Measurements from ENCODE around the gene MAPK1. TPM values are rescaled to one million over a fixed set of nuclear protein-coding genes. Genes with fewer than 3 reads are reported as not detected.
"Not testable (repeated sequence)": the region's sequence is repeated elsewhere in the genome, so short reads cannot be mapped to it uniquely, and the experiment has no call there.

The MAPK1 gene
- total RNA-seq, 2 donors from 2014 or later, result 168 to 176 TPM

DNA sequence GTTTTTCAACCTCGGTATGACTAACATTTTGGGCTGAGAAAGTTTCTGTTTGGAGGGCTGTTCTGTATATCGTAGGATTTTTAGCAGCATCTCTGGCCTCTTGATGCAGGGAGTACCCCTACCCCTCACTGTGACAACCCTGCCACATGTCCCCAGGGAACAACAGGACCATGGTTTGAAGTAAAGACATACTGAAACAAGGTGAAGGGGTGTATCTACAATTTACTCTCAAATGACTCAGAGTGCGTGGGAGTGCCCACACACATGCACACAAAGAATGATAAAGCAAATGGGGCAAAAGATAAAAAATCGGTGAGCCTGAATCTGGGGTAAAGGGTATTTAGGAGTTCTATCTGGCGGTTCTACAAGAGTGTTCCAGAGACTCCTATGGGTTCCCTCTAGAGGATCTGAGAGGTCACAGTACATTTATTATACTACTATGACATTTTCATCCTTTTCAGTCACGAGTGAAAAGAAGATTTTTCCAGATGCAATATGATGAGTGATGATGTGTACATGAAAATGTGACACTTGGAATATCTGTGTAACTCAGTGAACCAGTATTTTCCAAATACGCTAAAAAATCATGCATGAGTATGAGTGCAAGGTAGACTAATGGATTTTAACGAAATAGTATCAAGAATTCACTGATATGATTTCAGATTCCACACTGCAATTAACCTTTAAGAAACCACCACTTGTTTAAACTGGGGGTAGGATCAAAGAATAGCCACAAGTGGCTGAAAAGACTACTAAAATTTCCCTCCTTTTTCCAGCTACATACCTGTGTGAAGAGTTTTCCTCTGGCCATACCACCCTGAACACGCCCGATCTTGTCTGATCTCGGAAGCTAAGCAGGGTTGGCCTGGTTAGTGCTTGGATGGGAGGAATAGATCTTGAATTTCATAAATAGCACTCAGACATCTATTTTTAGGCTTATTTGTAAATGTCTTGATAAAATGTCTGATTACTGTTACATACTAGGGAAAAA lies 75.5 kb downstream of the MAPK1 start:
- Mint-ChIP-seq H3K36me3 (peaks cover 21% of the 10 kb centered on the region), H3K4me3 (peak overlapping the region; percentile 51), H3K27me3 (no peaks in the 10 kb centered on the region), H3K9me3 (no peaks in the 10 kb centered on the region), H3K4me1 (ENCODE audit: low read depth in 2 of 2) (peaks cover 18 to 22% of the 10 kb centered on the region in 2 donors), H3K27ac (peak overlapping the region; percentile 51 to 73)
- DNase-seq (ENCODE audit: low spot score), result no peak
- peak; percentile 73 to 80 for ATAC-seq

DNA sequence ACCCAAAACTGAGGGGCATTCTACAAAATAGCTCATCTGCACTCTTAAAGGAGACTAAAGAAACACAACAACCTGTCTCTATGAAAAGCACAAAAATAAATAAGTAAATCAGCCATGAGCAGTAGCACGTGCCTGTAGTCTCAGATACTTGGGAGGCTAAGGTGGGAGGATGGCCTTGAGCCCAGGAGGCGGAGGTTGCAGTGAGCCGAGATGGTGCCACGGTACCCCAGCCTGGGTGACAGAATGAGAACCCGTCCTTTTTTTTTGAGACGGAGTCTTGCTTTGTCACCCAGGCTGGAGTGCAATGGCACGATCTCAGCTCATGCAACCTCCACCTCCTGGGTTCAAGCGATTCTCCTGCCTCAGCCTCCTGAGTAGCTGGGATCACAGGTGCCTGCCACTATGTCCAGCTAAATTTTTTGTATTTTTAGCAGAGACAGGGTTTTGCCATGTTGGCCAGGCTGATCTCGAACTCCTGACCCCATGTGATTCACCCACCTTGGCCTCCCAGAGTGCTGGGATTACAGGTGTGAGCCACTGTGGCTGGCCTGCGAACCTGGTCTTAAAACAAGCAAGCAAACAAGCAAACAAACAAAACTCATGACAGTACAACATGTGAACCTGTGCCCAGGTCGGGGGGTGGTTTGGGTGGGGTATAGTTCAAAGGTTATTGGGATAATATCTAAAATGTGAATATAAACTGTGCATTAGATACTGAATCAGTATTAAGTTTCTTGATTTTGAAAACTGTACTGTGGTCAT lies 76.4 kb downstream of the MAPK1 start:
- peak in 1 of 2 donors; percentile 6 for ATAC-seq
- DNase-seq (ENCODE audit: low spot score); H3K27me3 Mint-ChIP-seq; H3K4me3 Mint-ChIP-seq; H3K9me3 Mint-ChIP-seq: not testable (repeated sequence)
- Mint-ChIP-seq H3K4me1 (ENCODE audit: low read depth in 2 of 2) (peaks cover 14 to 17% of the 10 kb centered on the region in 2 donors), H3K27ac (peak overlapping the region; percentile 51 to 73), H3K36me3 (peaks cover 19% of the 10 kb centered on the region)

DNA sequence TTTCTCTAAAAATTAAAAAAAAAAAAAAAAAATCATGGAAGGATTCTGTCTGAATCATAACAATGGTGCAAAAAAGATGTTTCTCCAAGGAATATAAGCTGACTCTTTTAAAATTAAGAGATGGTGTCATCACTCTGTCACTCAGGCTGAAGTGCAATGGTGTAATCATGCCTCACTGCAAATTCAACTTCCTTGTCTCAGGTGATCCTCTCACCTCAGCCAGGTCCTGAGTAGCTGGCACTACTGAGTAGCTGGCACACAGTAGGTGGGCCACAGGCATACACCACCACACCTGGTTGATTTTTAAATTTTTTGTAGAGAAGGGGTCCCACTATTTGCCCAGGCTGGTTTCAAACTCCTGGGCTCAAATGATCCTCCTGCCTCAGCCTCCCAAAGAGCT lies 77.1 kb downstream of the MAPK1 start:
- no peaks in the 10 kb centered on the region for H3K9me3 Mint-ChIP-seq
- H3K4me1 Mint-ChIP-seq (ENCODE audit: low read depth in 2 of 2), result peaks cover 17 to 18% of the 10 kb centered on the region in 2 donors
- H3K4me3 Mint-ChIP-seq, result no peak overlapping the region
- H3K36me3 Mint-ChIP-seq, result peaks cover 22% of the 10 kb centered on the region
- DNase-seq (ENCODE audit: low spot score) (no peak), ATAC-seq (no peak)
- H3K27me3 Mint-ChIP-seq, result no peaks in the 10 kb centered on the region
- no peak overlapping the region for H3K27ac Mint-ChIP-seq

DNA sequence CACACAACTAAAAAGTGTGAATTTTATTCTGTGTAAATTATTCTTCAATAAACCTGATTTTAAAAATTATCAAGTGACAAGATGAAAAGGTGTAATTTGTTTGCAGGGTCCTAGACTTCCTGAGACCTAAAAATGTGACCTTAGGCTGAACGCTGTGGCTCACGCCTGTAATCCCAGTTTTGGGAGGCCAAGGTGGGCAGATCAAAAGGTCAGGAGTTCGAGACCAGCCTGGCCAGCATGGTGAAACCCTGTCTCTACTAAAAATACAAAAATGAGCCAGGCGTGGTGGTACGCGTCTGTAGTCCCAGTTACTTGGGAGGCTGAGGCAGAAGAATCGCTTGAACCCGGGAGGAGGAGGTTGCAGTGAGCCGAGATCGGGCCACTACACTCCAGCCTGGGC lies 79.9 kb downstream of the MAPK1 start:
- H3K9me3 Mint-ChIP-seq; DNase-seq (ENCODE audit: low spot score); H3K27me3 Mint-ChIP-seq; H3K27ac Mint-ChIP-seq; H3K4me3 Mint-ChIP-seq; ATAC-seq: not testable (repeated sequence)
- peaks cover 27% of the 10 kb centered on the region for H3K36me3 Mint-ChIP-seq
- H3K4me1 Mint-ChIP-seq (ENCODE audit: low read depth in 2 of 2), result peaks cover 18 to 25% of the 10 kb centered on the region in 2 donors

DNA sequence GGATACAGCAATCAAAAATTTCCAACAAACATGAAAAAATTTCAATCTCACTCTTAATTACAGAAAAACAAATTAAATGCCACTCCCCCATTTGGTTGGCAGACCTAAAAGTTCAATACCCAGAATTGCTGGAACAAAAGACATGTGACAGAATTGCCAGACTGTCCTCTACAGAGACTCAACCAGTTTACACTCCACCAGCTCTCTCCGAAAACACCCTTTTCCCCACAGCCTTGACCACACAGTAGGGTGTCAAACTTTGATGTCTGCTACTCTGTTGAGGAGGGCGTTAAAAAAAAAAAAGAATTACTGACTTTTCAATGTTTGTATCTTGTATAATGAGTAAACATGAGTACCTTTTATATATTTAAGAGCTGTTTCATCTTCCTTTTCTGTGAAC lies 87.2 kb downstream of the MAPK1 start:
- no peaks in the 10 kb centered on the region for H3K27me3 Mint-ChIP-seq
- peak overlapping the region; percentile 79 for H3K4me3 Mint-ChIP-seq
- peaks cover 43 to 49% of the 10 kb centered on the region in 2 donors for H3K4me1 Mint-ChIP-seq (ENCODE audit: low read depth in 2 of 2)
- peaks cover 30% of the 10 kb centered on the region for H3K36me3 Mint-ChIP-seq
- peak overlapping the region; percentile 70 to 86 for H3K27ac Mint-ChIP-seq
- DNase-seq (ENCODE audit: low spot score) (peak; percentile 74), ATAC-seq (peak; percentile 89 to 91)
- H3K9me3 Mint-ChIP-seq, result no peaks in the 10 kb centered on the region

DNA sequence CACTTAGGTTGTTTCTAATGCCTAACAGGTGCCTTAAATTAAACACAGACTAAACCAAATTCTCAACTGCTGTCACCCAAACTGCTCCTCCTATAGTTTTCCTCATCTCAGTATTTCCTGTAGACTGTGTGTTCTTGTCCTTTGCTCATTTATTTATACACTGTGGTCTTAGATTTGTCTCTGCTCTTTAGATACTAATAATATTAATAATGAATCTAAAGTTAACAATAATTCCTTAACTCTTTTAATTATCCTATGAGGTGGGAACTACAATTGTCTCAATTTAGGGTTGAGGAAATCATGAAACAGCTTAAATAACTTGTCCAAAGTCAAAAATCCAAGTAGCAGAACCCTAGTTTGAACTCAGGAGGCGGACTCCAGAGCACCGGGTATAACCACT lies 88.0 kb downstream of the MAPK1 start:
- H3K27ac Mint-ChIP-seq, result peak overlapping the region in 1 of 2 donors; percentile 86
- no peak for ATAC-seq
- H3K36me3 Mint-ChIP-seq, result peaks cover 30% of the 10 kb centered on the region
- DNase-seq (ENCODE audit: low spot score), result no peak
- H3K4me3 Mint-ChIP-seq, result peak overlapping the region; percentile 79
- peaks cover 43 to 44% of the 10 kb centered on the region in 2 donors for H3K4me1 Mint-ChIP-seq (ENCODE audit: low read depth in 2 of 2)
- H3K27me3 Mint-ChIP-seq, result no peaks in the 10 kb centered on the region
- no peaks in the 10 kb centered on the region for H3K9me3 Mint-ChIP-seq

DNA sequence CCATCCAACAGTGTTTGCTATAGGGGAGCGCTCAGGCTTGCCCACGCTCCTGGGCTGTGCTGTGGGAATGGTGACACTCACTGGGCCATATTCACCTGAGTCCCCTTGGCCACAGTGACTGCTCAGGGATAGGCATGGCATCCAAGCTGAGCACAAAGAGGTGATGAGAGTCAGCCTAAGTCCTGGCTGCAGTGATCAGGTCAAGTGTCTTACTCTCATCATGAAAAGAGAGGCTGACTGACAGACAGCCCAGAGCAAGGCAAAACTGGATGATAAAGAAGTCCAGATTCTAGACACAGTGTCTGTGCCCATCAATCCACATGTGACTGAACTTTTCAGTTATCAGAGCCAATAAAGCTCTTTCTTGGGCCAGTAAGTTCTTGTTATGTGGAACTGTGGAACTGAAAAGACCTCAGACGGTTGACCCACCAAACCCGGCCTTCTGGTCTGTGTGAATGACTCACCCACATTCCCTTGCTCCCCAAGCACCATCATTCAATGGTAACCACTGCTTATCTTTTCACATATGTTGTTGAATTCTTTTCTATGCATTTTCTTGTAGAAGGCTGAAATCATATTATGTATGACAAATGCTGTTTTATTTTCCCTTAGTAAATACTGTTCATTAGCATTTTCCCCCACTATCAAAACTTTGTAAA lies 88.6 kb downstream of the MAPK1 start:
- Mint-ChIP-seq H3K9me3 (no peaks in the 10 kb centered on the region), H3K27me3 (no peaks in the 10 kb centered on the region), H3K4me1 (ENCODE audit: low read depth in 2 of 2) (peaks cover 43 to 47% of the 10 kb centered on the region in 2 donors), H3K27ac (peak overlapping the region in 1 of 2 donors; percentile 86), H3K36me3 (peaks cover 24% of the 10 kb centered on the region), H3K4me3 (peak overlapping the region; percentile 44)
- DNase-seq (ENCODE audit: low spot score) (no peak), ATAC-seq (peak; percentile 42 to 59)

DNA sequence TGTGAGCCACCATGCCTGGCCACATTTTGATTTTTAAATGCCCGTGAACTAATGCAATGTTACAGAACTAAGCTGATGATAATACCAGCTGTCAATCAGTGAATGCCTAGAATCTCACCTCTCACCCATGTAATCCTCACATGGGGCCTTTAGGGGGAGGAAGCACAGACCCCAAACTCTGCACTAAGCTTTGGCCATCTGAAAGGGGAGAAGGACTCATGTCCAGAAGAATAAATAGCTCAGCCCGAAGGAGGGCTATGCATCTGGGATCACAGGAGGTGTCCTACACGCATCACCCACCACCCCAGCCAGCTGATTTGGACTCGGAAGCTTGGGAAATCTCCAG lies 95.8 kb downstream of the MAPK1 start:
- peaks cover 51 to 57% of the 10 kb centered on the region in 2 donors for H3K4me1 Mint-ChIP-seq (ENCODE audit: low read depth in 2 of 2)
- peak overlapping the region; percentile 78 to 93 for H3K27ac Mint-ChIP-seq

DNA sequence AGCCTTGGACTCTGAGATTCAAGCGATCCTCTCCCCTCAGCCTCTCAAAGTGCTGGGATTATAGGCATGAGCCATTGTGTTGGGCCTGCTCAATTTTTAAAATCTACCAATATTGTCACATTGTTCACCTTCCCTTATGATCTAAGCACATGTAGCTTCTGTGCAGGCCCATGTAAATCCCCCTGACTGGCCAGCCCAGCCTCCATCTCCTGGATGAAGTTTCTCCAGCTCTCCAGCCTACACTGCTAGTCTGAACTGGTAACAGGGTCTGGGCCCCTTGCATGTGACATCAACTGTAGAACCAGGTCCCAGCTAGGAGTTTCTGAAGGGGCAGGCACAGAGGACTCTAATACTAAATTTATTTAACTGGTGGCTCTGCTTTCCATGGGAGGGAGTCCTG lies 99.0 kb downstream of the MAPK1 start:
- ATAC-seq, result no peak
- Mint-ChIP-seq H3K36me3 (peaks cover 27% of the 10 kb centered on the region), H3K27me3 (no peaks in the 10 kb centered on the region), H3K9me3 (no peaks in the 10 kb centered on the region), H3K4me1 (ENCODE audit: low read depth in 2 of 2) (peaks cover 74 to 75% of the 10 kb centered on the region in 2 donors), H3K4me3 (peak overlapping the region; percentile 78), H3K27ac (peak overlapping the region; percentile 90 to 93)
- DNase-seq (ENCODE audit: low spot score), result no peak

More for the DNA sequence above, 95.8 kb downstream of the MAPK1 start:
- ATAC-seq, result no peak
- H3K36me3 Mint-ChIP-seq, result peaks cover 23% of the 10 kb centered on the region
- H3K27me3 Mint-ChIP-seq, result no peaks in the 10 kb centered on the region
- DNase-seq (ENCODE audit: low spot score), result no peak
- H3K4me3 Mint-ChIP-seq, result peak overlapping the region; percentile 68
- no peaks in the 10 kb centered on the region for H3K9me3 Mint-ChIP-seq

DNA sequence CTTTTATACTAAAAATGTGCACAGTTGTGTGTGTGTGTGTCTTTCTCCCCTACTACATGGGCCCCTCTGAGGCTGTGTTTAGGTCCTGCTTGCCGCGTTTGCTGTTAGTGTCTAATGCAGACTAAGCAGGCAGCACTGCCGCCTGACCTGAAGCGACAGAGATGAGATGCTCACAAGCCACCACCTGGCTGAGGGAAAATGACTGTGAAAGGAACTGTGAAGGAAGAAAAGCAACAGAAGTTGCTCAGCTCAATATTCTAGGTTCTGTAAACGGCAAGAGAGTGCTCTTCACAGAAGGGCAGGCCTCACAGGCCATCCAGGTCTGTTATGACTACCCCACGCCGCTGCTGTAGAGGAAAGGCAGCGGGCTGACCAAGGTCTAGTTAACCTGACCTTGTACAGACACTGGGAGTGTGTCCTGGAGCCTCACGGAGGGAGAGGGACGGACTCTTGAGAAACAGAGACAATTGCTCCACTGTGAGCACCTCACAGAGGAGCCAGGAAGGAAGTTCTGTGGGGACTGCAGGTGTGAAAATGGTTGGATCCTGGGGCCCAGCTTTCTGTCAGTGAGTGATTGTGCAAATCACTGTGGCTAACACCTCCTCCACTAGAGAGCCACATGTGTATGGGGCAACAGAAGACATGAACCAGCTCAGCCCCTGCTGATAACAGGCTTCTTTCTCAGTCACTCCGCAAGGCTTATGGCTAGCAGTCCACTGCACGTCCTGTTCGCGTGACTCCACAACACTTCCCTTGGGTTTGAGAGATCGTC lies 100.6 kb downstream of the MAPK1 start:
- no peaks in the 10 kb centered on the region for H3K9me3 Mint-ChIP-seq
- ATAC-seq (peak; percentile 89 to 92), DNase-seq (ENCODE audit: low spot score) (peak; percentile 95)
- H3K27me3 Mint-ChIP-seq, result no peaks in the 10 kb centered on the region
- H3K27ac Mint-ChIP-seq, result peak overlapping the region; percentile 90 to 93
- H3K4me3 Mint-ChIP-seq, result peak overlapping the region; percentile 78
- H3K36me3 Mint-ChIP-seq, result peaks cover 19% of the 10 kb centered on the region
- H3K4me1 Mint-ChIP-seq (ENCODE audit: low read depth in 2 of 2), result peaks cover 77% of the 10 kb centered on the region in 2 donors

DNA sequence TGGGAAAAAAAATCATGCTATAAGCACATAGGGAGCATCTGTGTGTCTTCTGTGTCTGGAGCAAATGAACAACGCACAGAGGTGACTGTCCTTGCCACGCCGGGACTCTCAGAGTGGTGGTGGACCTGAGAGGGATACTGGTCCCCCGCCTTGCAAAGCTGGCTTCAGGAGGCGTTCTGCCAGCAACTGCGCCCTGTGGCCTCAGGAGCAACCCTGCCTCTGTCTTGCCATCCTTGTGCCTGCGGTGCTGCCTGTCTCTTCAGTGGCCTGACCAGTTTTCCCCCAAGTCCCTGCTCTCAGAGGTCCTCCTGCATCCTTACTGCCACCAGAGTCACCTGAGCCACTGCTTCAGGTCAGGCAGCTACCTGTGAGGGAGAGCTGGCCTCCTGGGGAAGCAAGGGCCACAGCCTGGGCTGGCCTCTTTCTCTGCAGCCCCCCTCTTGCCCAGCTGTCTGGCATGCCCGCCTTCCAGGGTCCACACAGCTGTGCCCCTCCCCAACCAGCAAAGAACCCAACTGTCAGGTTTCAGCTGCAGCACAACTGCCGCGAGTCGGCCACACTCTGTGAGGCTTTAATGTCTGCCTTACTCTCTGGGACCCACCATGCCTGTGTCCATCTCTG lies 101.4 kb downstream of the MAPK1 start:
- ATAC-seq, result no peak
- H3K27ac Mint-ChIP-seq, result peak overlapping the region; percentile 90 to 93
- no peaks in the 10 kb centered on the region for H3K27me3 Mint-ChIP-seq
- H3K9me3 Mint-ChIP-seq, result no peaks in the 10 kb centered on the region
- no peak for DNase-seq (ENCODE audit: low spot score)
- peak overlapping the region; percentile 78 for H3K4me3 Mint-ChIP-seq
- H3K36me3 Mint-ChIP-seq, result peaks cover 23% of the 10 kb centered on the region
- peaks cover 76 to 78% of the 10 kb centered on the region in 2 donors for H3K4me1 Mint-ChIP-seq (ENCODE audit: low read depth in 2 of 2)

DNA sequence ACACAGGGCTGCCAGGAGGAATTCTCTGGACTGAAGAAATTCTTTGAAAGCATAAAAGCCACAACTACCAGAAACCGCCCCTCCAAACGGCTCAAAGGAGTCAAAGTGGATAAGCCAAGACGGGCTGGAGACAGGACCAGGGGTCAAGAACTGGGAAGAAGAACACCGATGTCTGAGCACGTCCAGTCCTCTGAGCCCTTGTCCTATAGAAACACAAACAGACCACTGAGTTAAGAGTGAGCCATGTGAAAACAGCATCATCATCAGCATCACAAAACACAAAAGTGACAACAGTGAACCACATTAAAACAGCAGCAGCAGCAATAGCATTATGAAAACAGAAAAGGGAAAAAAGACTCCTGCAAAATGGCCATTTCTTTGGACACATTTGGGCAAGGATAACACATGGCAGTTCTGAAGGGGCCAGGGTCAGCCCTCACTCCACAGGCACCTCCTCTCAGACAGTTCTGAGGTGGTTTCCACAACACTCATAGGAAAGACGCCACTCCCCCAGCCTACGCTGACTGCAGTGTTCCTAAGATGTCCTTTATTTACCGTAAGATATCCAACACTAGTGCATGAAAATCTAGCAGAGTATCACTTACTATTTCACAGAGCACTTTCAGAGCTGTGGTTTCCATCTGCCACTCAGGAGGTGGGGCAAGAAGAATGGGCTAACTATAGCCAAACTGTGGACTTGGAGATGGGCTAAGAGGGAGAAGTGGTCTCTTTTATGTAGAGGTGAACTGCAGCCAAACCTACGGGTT lies 103.2 kb downstream of the MAPK1 start:
- H3K9me3 Mint-ChIP-seq, result no peaks in the 10 kb centered on the region
- no peak for DNase-seq (ENCODE audit: low spot score)
- H3K4me3 Mint-ChIP-seq, result peak overlapping the region; percentile 78
- H3K4me1 Mint-ChIP-seq (ENCODE audit: low read depth in 2 of 2), result peaks cover 88 to 95% of the 10 kb centered on the region in 2 donors
- peaks cover 23% of the 10 kb centered on the region for H3K36me3 Mint-ChIP-seq
- no peaks in the 10 kb centered on the region for H3K27me3 Mint-ChIP-seq
- H3K27ac Mint-ChIP-seq, result peak overlapping the region; percentile 90 to 93
- ATAC-seq, result peak; percentile 4 to 8

Measured in natural killer cell treated with Interleukin-12 subunit alpha and Interleukin-12 subunit beta and Interleukin-15 and Interleukin-18, amount 100 ng/mL, for 72 hours (primary cell).